ENCODE measurements around the gene CASD1. TPM values are rescaled to one million over a fixed set of nuclear protein-coding genes. Genes with fewer than 3 reads are reported as not detected.
A peak's percentile ranks its signal among the peaks of the same experiment; 100 is the strongest.

Gene CASD1
- total RNA-seq, 2 experiments from 2014 or later, result 19.6 to 24.7 TPM

- no TSS peak for BruUV-seq (replicated peaks)
- Histone ChIP-seq H3K27ac (ENCODE audit: low read depth, low read length, poor library complexity, severe bottlenecking) (no peak overlapping the region), H4K20me1 (ENCODE audit: insufficient read depth, low read length) (peaks cover 8% of the 10 kb centered on the region; the same call in 1 of the 2 replicates), H2AFZ (ENCODE audit: low read length) (no peak overlapping the region), H3K4me1 (ENCODE audit: insufficient read depth, low read length, poor library complexity, severe bottlenecking) (peaks cover 59% of the 10 kb centered on the region), H3K9me3 (ENCODE audit: low read length) (no peaks in the 10 kb centered on the region), H3K79me2 (ENCODE audit: insufficient read depth, low read depth, low read length) (peaks cover 66% of the 10 kb centered on the region), H3K9me2 (ENCODE audit: insufficient read depth, low read length) (no peaks in the 10 kb centered on the region), H3K4me3 (ENCODE audit: low read depth, low read length, poor library complexity, severe bottlenecking) (peak overlapping the region; percentile 92), H3K36me3 (ENCODE audit: insufficient read depth, low read length) (peaks cover 8% of the 10 kb centered on the region; the same call in 1 of the 2 replicates), H3K4me2 (ENCODE audit: low read length) (peak overlapping the region; percentile 94)
- CTCF ChIA-PET (ENCODE audit: unreplicated experiment), result no interaction called here
- intact Hi-C loops (cut with micrococcal nuclease; ENCODE audit: unreplicated experiment), result loop anchor here (5.0 to 10.0 kb wide), 2 partner anchors 39 to 458 kb away; no protein-coding TSS in a partner anchor
- POLR2A ChIA-PET, result interaction anchor here (0.6 to 1.6 kb wide), 5 partner anchors 10 to 173 kb away, joined by 3 to 7 read pairs (median 5); no protein-coding TSS in a partner anchor
- DNase-seq (ENCODE audit: low spot score), result no peak
- TF ChIP-seq, protein P1, sequence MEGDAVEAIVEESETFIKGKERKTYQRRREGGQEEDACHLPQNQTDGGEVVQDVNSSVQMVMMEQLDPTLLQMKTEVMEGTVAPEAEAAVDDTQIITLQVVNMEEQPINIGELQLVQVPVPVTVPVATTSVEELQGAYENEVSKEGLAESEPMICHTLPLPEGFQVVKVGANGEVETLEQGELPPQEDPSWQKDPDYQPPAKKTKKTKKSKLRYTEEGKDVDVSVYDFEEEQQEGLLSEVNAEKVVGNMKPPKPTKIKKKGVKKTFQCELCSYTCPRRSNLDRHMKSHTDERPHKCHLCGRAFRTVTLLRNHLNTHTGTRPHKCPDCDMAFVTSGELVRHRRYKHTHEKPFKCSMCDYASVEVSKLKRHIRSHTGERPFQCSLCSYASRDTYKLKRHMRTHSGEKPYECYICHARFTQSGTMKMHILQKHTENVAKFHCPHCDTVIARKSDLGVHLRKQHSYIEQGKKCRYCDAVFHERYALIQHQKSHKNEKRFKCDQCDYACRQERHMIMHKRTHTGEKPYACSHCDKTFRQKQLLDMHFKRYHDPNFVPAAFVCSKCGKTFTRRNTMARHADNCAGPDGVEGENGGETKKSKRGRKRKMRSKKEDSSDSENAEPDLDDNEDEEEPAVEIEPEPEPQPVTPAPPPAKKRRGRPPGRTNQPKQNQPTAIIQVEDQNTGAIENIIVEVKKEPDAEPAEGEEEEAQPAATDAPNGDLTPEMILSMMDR (conservative IDR thresholded peaks at IDR 0.05; ENCODE audit: low read length), result no peak
- TF ChIP-seq EZH2phosphoT487 (IDR thresholded peaks at IDR 0.05; ENCODE audit: borderline replicate concordance, low read depth, low read length), result no peak
These were observed 3.3 kb downstream of the CASD1 start for GRCh38 chr7:94512735-94513564.

GRCh38 chr7:94513565-94513860 is 3.9 kb downstream of the CASD1 start:
- TF ChIP-seq, protein P1 (conservative IDR thresholded peaks at IDR 0.05; ENCODE audit: low read length), result no peak
- TF ChIP-seq EZH2phosphoT487 (IDR thresholded peaks at IDR 0.05; ENCODE audit: borderline replicate concordance, low read depth, low read length), result no peak
- intact Hi-C loops (cut with micrococcal nuclease; ENCODE audit: unreplicated experiment), result loop anchor here (5.0 to 10.0 kb wide), 2 partner anchors 39 to 459 kb away; no protein-coding TSS in a partner anchor
- Histone ChIP-seq H3K4me2 (ENCODE audit: low read length) (peak overlapping the region; percentile 94), H3K79me2 (ENCODE audit: insufficient read depth, low read depth, low read length) (peaks cover 66% of the 10 kb centered on the region), H3K9me2 (ENCODE audit: insufficient read depth, low read length) (no peaks in the 10 kb centered on the region), H4K20me1 (ENCODE audit: insufficient read depth, low read length) (peaks cover 8% of the 10 kb centered on the region; the same call in 1 of the 2 replicates), H3K36me3 (ENCODE audit: insufficient read depth, low read length) (peaks cover 11% of the 10 kb centered on the region; the same call in 1 of the 2 replicates), H3K9me3 (ENCODE audit: low read length) (no peaks in the 10 kb centered on the region), H2AFZ (ENCODE audit: low read length) (no peak overlapping the region), H3K27ac (ENCODE audit: low read depth, low read length, poor library complexity, severe bottlenecking) (no peak overlapping the region), H3K4me1 (ENCODE audit: insufficient read depth, low read length, poor library complexity, severe bottlenecking) (peaks cover 59% of the 10 kb centered on the region), H3K4me3 (ENCODE audit: low read depth, low read length, poor library complexity, severe bottlenecking) (no peak overlapping the region)
- ChIA-PET CTCF (ENCODE audit: unreplicated experiment) (no interaction called here), POLR2A (interaction anchor here (1.2 kb wide), 1 partner anchor 143 kb away, joined by 3 read pairs; no protein-coding TSS in a partner anchor)
- no peak for DNase-seq (ENCODE audit: low spot score)
- BruUV-seq (replicated peaks), result no TSS peak
